HEK293 (cell line): ENCODE data around the gene OGFOD2.
"Not testable (repeated sequence)": the region's sequence is repeated elsewhere in the genome, so short reads cannot be mapped to it uniquely, and the experiment has no call there.

Source experiments
- CTCF ChIA-PET: fragments of 350-600 bp; formaldehyde crosslinking; extraction: SDS; loops from one replicate; lab custom pipeline; 2021; ENCODE audit warnings: antibody characterized with exemption; lab: Yijun Ruan, JAX
- POLR2A ChIA-PET: fragments of 300-600 bp; formaldehyde crosslinking; extraction: SDS; loops from one replicate; lab custom pipeline; 2020; ENCODE audit warnings: antibody characterized with exemption, inconsistent platforms; lab: Yijun Ruan, JAX
- H3K27ac ChIP-seq: fragments of 200-500 bp; sonication (Bioruptor generic); 2 replicates; pipeline ENCODE4 v1.5.1; 2014; ENCODE audit warnings: low read depth, low read length, control low read depth, inconsistent platforms; ENCODE audit errors: extremely low read depth
- H3K36me3 ChIP-seq, 2 experiments: fragments of 200-500 bp in 1 of 2; sonication (Bioruptor generic) in 1 of 2; 1 replicate in 1 of 2; 2 replicates in 1 of 2; pipeline ENCODE4 v1.5.1; 2014 to 2017; ENCODE audit warnings: inconsistent platforms in 2 of 2, low read length in 2 of 2; ENCODE audit not compliant: control insufficient read depth in 2 of 2, insufficient read depth in 1 of 2
- H3K4me1 ChIP-seq: fragments of 200-500 bp; sonication (Bioruptor generic); 2 replicates; pipeline ENCODE4 v1.5.1; 2014; ENCODE audit warnings: mild to moderate bottlenecking, low read length, inconsistent platforms; ENCODE audit not compliant: control insufficient read depth, insufficient read depth
- H3K4me3 ChIP-seq: 2 replicates; pipeline ENCODE4 v1.5.1; 2011; ENCODE audit warnings: low read depth, mild to moderate bottlenecking, control low read depth, low read length, moderate library complexity
- H3K9me3 ChIP-seq: fragments of 200-500 bp; sonication (Bioruptor generic); 2 replicates; pipeline ENCODE4 v1.5.1; 2014; ENCODE audit warnings: low read depth, low read length, inconsistent platforms; ENCODE audit not compliant: control insufficient read depth, insufficient read depth
- BCL11B ChIP-seq: fragments of 450-650 bp; formaldehyde crosslinking; IDR thresholded peaks from 2 replicates; pipeline ENCODE4 v1.5.1; 2016; ENCODE audit warnings: low read depth, missing biosample characterization, missing genetic modification characterization
- EGR2 ChIP-seq: fragments of 450-650 bp; formaldehyde crosslinking; IDR thresholded peaks from 2 replicates; pipeline ENCODE4 v1.5.1; 2016; ENCODE audit warnings: low read depth, missing biosample characterization, missing genetic modification characterization
- GLI4 ChIP-seq: fragments of 450-650 bp; formaldehyde crosslinking; IDR thresholded peaks from 2 replicates; pipeline ENCODE4 v1.5.1; 2016; ENCODE audit warnings: missing biosample characterization, missing genetic modification characterization
- KLF1 ChIP-seq: fragments of 450-650 bp; formaldehyde crosslinking; IDR thresholded peaks from 2 replicates; pipeline ENCODE4 v1.5.1; 2016; ENCODE audit warnings: missing biosample characterization, missing genetic modification characterization
- KLF10 ChIP-seq: fragments of 450-650 bp; IDR thresholded peaks from 2 replicates; pipeline ENCODE4 v1.5.1; 2018; ENCODE audit warnings: missing biosample characterization, mild to moderate bottlenecking, missing genetic modification characterization
- KLF8 ChIP-seq: fragments of 450-650 bp; formaldehyde crosslinking; IDR thresholded peaks from 2 replicates; pipeline ENCODE4 v1.5.1; 2016; ENCODE audit warnings: missing biosample characterization, missing genetic modification characterization
- OSR2 ChIP-seq: fragments of 450-650 bp; formaldehyde crosslinking; IDR thresholded peaks from 2 replicates; pipeline ENCODE4 v1.5.1; 2016; ENCODE audit warnings: missing biosample characterization, missing genetic modification characterization
- SP7 ChIP-seq: fragments of 450-650 bp; formaldehyde crosslinking; IDR thresholded peaks from 2 replicates; pipeline ENCODE4 v1.5.1; 2016; ENCODE audit warnings: missing biosample characterization, missing genetic modification characterization
- WT1 ChIP-seq: fragments of 450-650 bp; formaldehyde crosslinking; IDR thresholded peaks from 2 replicates; pipeline ENCODE4 v1.5.1; 2016; ENCODE audit warnings: missing biosample characterization, missing genetic modification characterization
- ZFHX2 ChIP-seq: fragments of 450-650 bp; formaldehyde crosslinking; conservative IDR thresholded peaks from 2 replicates; pipeline ENCODE4 v1.5.1; 2016; ENCODE audit warnings: missing biosample characterization, missing genetic modification characterization
- ZNF292 ChIP-seq: fragments of 450-650 bp; formaldehyde crosslinking; IDR thresholded peaks from 2 replicates; pipeline ENCODE4 v1.5.1; 2016; ENCODE audit warnings: low read depth, missing biosample characterization, missing genetic modification characterization, borderline replicate concordance
- ZNF394 ChIP-seq: fragments of 450-650 bp; formaldehyde crosslinking; IDR thresholded peaks from 2 replicates; pipeline ENCODE4 v1.5.1; 2016; ENCODE audit warnings: missing biosample characterization, missing genetic modification characterization, mild to moderate bottlenecking, moderate library complexity, borderline replicate concordance
- ZNF416 ChIP-seq: fragments of 450-650 bp; formaldehyde crosslinking; IDR thresholded peaks from 2 replicates; pipeline ENCODE4 v1.5.1; 2016; ENCODE audit warnings: missing biosample characterization, missing genetic modification characterization
- ZNF514 ChIP-seq: fragments of 450-650 bp; formaldehyde crosslinking; IDR thresholded peaks from 2 replicates; pipeline ENCODE4 v1.5.1; 2016; ENCODE audit warnings: missing biosample characterization, missing genetic modification characterization
- ZNF571 ChIP-seq: fragments of 450-650 bp; formaldehyde crosslinking; IDR thresholded peaks from 2 replicates; pipeline ENCODE4 v1.5.0; 2017; ENCODE audit warnings: missing biosample characterization, missing genetic modification characterization
- TF ChIP-seq, protein P1 (sequence below): fragments of 450-650 bp; formaldehyde crosslinking; IDR thresholded peaks from 2 replicates; pipeline ENCODE4 v1.5.1; 2016; ENCODE audit warnings: missing biosample characterization, missing genetic modification characterization, borderline replicate concordance
- TF ChIP-seq, protein P2 (sequence below): fragments of 450-650 bp; formaldehyde crosslinking; IDR thresholded peaks from 2 replicates; pipeline ENCODE4 v1.5.1; 2016; ENCODE audit warnings: missing biosample characterization, missing genetic modification characterization

OGFOD2 gene

DNA sequence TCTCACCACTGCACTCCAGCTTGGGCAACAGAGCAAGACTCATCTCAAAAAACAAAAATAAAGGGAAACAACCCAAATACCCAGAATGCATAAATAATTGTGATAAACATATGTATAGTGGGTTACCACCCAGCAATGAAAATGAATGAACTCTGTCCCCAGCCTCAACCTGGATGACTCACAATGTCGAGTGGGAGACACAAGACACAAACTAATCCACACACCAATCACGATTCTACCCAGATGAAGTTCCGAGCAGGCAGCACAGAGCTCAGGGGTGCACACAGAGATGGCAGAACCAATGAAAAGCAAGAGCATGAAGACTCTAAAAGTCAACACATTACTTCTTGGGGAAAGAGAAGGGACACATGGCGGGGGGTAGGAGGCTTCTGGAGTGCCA, 35.9 kb upstream of the OGFOD2 start (continued):
- TF ChIP-seq, protein P1, sequence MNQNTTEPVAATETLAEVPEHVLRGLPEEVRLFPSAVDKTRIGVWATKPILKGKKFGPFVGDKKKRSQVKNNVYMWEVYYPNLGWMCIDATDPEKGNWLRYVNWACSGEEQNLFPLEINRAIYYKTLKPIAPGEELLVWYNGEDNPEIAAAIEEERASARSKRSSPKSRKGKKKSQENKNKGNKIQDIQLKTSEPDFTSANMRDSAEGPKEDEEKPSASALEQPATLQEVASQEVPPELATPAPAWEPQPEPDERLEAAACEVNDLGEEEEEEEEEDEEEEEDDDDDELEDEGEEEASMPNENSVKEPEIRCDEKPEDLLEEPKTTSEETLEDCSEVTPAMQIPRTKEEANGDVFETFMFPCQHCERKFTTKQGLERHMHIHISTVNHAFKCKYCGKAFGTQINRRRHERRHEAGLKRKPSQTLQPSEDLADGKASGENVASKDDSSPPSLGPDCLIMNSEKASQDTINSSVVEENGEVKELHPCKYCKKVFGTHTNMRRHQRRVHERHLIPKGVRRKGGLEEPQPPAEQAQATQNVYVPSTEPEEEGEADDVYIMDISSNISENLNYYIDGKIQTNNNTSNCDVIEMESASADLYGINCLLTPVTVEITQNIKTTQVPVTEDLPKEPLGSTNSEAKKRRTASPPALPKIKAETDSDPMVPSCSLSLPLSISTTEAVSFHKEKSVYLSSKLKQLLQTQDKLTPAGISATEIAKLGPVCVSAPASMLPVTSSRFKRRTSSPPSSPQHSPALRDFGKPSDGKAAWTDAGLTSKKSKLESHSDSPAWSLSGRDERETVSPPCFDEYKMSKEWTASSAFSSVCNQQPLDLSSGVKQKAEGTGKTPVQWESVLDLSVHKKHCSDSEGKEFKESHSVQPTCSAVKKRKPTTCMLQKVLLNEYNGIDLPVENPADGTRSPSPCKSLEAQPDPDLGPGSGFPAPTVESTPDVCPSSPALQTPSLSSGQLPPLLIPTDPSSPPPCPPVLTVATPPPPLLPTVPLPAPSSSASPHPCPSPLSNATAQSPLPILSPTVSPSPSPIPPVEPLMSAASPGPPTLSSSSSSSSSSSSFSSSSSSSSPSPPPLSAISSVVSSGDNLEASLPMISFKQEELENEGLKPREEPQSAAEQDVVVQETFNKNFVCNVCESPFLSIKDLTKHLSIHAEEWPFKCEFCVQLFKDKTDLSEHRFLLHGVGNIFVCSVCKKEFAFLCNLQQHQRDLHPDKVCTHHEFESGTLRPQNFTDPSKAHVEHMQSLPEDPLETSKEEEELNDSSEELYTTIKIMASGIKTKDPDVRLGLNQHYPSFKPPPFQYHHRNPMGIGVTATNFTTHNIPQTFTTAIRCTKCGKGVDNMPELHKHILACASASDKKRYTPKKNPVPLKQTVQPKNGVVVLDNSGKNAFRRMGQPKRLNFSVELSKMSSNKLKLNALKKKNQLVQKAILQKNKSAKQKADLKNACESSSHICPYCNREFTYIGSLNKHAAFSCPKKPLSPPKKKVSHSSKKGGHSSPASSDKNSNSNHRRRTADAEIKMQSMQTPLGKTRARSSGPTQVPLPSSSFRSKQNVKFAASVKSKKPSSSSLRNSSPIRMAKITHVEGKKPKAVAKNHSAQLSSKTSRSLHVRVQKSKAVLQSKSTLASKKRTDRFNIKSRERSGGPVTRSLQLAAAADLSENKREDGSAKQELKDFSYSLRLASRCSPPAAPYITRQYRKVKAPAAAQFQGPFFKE (tag by site-specific recombination) = no peak
- no peak for TF ChIP-seq KLF10
- TF ChIP-seq ZNF416 (tag by site-specific recombination) = no peak

DNA sequence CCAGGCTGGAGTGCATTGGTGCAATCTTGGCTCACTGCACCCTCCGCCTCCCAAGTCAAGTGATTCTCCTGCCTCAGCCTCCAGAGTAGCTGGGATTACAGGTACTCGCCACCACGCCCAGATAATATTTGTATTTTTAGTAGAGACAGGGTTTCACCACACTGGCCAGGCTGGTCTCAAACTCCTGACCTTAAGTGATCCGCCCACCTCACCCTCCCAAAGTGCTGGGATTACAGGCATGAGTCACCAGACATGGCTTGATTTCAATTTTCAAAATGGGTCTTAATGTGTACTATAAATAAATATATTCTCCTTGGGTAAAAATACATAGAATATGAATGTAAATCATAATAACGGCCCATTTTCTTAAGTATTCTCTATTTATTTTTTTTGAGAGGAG, 33.7 kb upstream of the OGFOD2 start:
- TF ChIP-seq SP7 (tag by site-specific recombination) (peak; percentile 18; the same call in 1 of the 2 replicates), KLF1 (tag by site-specific recombination) (peak; percentile 86), WT1 (0 out of 2 replicates have a peak, but pooled peaks have one; percentile 22), ZFHX2 (tag by site-specific recombination) (peak; percentile 49), ZNF394 (peak; percentile 19; the same call in 1 of the 2 replicates), EGR2 (tag by site-specific recombination) (0 out of 2 replicates have a peak, but pooled peaks have one; percentile 7)
- TF ChIP-seq, protein P2, sequence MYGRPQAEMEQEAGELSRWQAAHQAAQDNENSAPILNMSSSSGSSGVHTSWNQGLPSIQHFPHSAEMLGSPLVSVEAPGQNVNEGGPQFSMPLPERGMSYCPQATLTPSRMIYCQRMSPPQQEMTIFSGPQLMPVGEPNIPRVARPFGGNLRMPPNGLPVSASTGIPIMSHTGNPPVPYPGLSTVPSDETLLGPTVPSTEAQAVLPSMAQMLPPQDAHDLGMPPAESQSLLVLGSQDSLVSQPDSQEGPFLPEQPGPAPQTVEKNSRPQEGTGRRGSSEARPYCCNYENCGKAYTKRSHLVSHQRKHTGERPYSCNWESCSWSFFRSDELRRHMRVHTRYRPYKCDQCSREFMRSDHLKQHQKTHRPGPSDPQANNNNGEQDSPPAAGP (tag by site-specific recombination) = 0 out of 2 replicates have a peak, but pooled peaks have one; percentile 27
- H3K4me3 ChIP-seq, POLR2A ChIA-PET, H3K9me3 ChIP-seq, H3K27ac ChIP-seq, CTCF ChIA-PET, H3K4me1 ChIP-seq: not testable (repeated sequence)
- H3K36me3 ChIP-seq = peaks cover 0 to 19% of the 10 kb centered on the region in 2 experiments; a peak in 2 of 3 replicates

DNA sequence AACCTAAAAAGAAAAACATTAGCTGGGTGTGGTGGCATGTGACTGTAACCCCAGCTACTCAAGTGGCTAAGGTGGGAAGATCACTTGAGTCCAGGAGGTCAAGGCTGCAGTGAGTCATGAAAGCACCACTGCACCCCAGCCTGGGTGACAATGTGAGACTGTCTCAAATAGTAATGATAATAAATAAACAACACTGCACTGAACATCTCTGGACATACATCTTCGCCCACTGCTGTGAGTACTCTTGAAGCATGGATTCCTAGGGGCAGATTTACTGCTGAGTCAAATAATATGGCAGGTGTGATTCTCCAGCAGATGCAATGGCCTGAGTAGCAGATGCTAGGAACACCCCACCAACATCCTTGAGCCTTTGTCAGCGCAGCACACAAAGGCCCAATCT, 32.4 kb upstream of the OGFOD2 start:
- ChIA-PET CTCF (no interaction called here), POLR2A (interaction anchor here (0.5 to 1.3 kb wide), 2 partner anchors 23 to 54 kb away, joined by 5 to 6 read pairs; partner anchors contain the start of gene ABCB9)
- no peak overlapping the region for H3K27ac ChIP-seq
- peaks cover 0 to 15% of the 10 kb centered on the region in 2 experiments; a peak in 2 of 3 replicates for H3K36me3 ChIP-seq
- TF ChIP-seq OSR2 (tag by site-specific recombination) = 0 out of 2 replicates have a peak, but pooled peaks have one; percentile 33
- no peak for TF ChIP-seq BCL11B (tag by site-specific recombination)
- TF ChIP-seq ZNF571 (tag by site-specific recombination) = no peak
- no peak for TF ChIP-seq ZNF292 (tag by site-specific recombination)
- no peak for TF ChIP-seq GLI4
- TF ChIP-seq KLF1 (tag by site-specific recombination) = peak; percentile 44; the same call in 1 of the 2 replicates
- TF ChIP-seq ZNF514 (tag by site-specific recombination) = no peak
- no peak for TF ChIP-seq KLF8 (tag by site-specific recombination)
- H3K9me3 ChIP-seq = no peaks in the 10 kb centered on the region
- H3K4me1 ChIP-seq = no peaks in the 10 kb centered on the region
- no peak overlapping the region for H3K4me3 ChIP-seq
